K562 (cell line): ENCODE data around the gene LGALS8. TPM values are rescaled to one million over a fixed set of nuclear protein-coding genes. Genes with fewer than 3 reads are reported as not detected.

Source experiments
- NFRKB ChIP-seq: fragments of 450-650 bp; IDR thresholded peaks from 2 replicates; pipeline ENCODE4 v1.6.1; 2016; ENCODE audit warnings: low read depth
- ZNF277 ChIP-seq: fragments of 250-450 bp; sonication (Bioruptor Pico); IDR thresholded peaks from 2 replicates; pipeline ENCODE4 v1.8.0; 2022; ENCODE audit warnings: inconsistent platforms, mild to moderate bottlenecking, moderate library complexity, borderline replicate concordance
- ZNF717 ChIP-seq: fragments of 250-450 bp; sonication (Bioruptor Pico); IDR thresholded peaks from 2 replicates; pipeline ENCODE4 v1.5.0; 2021
- polyA plus RNA-seq, 8 experiments: library from polyadenylated mRNA; depleted of rRNA in 4 of 8; stranded (reverse) in 5 of 8; unstranded in 3 of 8; fragments of >200 nt; fragmentation: Nextera tagmentation in 2 of 8; fragmentation: Illumina TruSeq in 1 of 8; extraction: Ambion mirVana in 2 of 8; extraction: Trizol in 1 of 8; gene quantifications; 2 replicates each; pipeline versions ENCODE4 v1.2.1 to v1.2.3, GENCODE V29; 2011 to 2014; ENCODE audit warnings: inconsistent platforms in 1 of 8, missing spikeins in 1 of 8
- total RNA-seq, 7 experiments: library from RNA; depleted of rRNA in 6 of 7; stranded (reverse); fragments of >200 nt in 6 of 7; fragmentation: Illumina TruSeq in 2 of 7; extraction: Trizol in 2 of 7; gene quantifications; 2 replicates each; pipeline versions ENCODE4 v1.2.1 to v1.2.3, GENCODE V29; 2011 to 2021; ENCODE audit warnings: low replicate concordance in 1 of 7
- TF ChIP-seq, protein P1 (sequence below): fragments of 450-650 bp; IDR thresholded peaks from 2 replicates; pipeline ENCODE4 v1.6.1; 2018; ENCODE audit not compliant: partially characterized antibody
- TF ChIP-seq, protein P2 (sequence below): fragments of 150-350 bp; IDR thresholded peaks from 2 replicates; pipeline ENCODE4 v1.6.1; 2014; ENCODE audit warnings: low read depth, mild to moderate bottlenecking, low read length, borderline replicate concordance

The LGALS8 gene
- total and polyA plus RNA-seq, 9 of the 15 experiments (the other 6 are each of a cell fraction or from before 2014, with no cell fraction given): 57.4 to 87.7 (median 70.3) TPM

GRCh38 chr1:236530959-236531358 is 7.2 kb downstream of the LGALS8 start (continued):
- TF ChIP-seq, protein P1, sequence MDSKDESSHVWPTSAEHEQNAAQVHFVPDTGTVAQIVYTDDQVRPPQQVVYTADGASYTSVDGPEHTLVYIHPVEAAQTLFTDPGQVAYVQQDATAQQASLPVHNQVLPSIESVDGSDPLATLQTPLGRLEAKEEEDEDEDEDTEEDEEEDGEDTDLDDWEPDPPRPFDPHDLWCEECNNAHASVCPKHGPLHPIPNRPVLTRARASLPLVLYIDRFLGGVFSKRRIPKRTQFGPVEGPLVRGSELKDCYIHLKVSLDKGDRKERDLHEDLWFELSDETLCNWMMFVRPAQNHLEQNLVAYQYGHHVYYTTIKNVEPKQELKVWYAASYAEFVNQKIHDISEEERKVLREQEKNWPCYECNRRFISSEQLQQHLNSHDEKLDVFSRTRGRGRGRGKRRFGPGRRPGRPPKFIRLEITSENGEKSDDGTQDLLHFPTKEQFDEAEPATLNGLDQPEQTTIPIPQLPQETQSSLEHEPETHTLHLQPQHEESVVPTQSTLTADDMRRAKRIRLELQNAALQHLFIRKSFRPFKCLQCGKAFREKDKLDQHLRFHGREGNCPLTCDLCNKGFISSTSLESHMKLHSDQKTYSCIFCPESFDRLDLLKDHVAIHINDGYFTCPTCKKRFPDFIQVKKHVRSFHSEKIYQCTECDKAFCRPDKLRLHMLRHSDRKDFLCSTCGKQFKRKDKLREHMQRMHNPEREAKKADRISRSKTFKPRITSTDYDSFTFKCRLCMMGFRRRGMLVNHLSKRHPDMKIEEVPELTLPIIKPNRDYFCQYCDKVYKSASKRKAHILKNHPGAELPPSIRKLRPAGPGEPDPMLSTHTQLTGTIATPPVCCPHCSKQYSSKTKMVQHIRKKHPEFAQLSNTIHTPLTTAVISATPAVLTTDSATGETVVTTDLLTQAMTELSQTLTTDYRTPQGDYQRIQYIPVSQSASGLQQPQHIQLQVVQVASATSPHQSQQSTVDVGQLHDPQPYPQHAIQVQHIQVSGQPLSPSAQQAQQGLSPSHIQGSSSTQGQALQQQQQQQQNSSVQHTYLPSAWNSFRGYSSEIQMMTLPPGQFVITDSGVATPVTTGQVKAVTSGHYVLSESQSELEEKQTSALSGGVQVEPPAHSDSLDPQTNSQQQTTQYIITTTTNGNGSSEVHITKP: no peak
- TF ChIP-seq ZNF717 (CRISPR knock-in tag) (no peak), ZNF277 (no peak), NFRKB (no peak)
- TF ChIP-seq, protein P2, sequence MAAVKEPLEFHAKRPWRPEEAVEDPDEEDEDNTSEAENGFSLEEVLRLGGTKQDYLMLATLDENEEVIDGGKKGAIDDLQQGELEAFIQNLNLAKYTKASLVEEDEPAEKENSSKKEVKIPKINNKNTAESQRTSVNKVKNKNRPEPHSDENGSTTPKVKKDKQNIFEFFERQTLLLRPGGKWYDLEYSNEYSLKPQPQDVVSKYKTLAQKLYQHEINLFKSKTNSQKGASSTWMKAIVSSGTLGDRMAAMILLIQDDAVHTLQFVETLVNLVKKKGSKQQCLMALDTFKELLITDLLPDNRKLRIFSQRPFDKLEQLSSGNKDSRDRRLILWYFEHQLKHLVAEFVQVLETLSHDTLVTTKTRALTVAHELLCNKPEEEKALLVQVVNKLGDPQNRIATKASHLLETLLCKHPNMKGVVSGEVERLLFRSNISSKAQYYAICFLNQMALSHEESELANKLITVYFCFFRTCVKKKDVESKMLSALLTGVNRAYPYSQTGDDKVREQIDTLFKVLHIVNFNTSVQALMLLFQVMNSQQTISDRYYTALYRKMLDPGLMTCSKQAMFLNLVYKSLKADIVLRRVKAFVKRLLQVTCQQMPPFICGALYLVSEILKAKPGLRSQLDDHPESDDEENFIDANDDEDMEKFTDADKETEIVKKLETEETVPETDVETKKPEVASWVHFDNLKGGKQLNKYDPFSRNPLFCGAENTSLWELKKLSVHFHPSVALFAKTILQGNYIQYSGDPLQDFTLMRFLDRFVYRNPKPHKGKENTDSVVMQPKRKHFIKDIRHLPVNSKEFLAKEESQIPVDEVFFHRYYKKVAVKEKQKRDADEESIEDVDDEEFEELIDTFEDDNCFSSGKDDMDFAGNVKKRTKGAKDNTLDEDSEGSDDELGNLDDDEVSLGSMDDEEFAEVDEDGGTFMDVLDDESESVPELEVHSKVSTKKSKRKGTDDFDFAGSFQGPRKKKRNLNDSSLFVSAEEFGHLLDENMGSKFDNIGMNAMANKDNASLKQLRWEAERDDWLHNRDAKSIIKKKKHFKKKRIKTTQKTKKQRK: no peak
